ENCODE measurements around the gene XPR1. TPM values are rescaled to one million over a fixed set of nuclear protein-coding genes. Genes with fewer than 3 reads are reported as not detected.

XPR1 gene
- total and polyA plus RNA-seq, 2 experiments from 2014 or later = 18.1 to 36.4 TPM

GRCh38 chr1:180743868-180744267, 112.0 kb downstream of the XPR1 start:
- H3K4me1 ChIP-seq (ENCODE audit: low read depth) = no peaks in the 10 kb centered on the region

GRCh38 chr1:180745098-180745497, 113.3 kb downstream of the XPR1 start:
- DNase-seq (ENCODE audit: low read depth in 1 of 2, low spot score in 1 of 2) = no peak
- Histone ChIP-seq H3K9me3 (ENCODE audit: low read depth) (no peaks in the 10 kb centered on the region), H3K4me3 (no peak overlapping the region), H3K27me3 (no peaks in the 10 kb centered on the region), H3K36me3 (no peaks in the 10 kb centered on the region), H3K4me1 (ENCODE audit: low read depth) (no peaks in the 10 kb centered on the region), H3K27ac (no peak overlapping the region)
- TF ChIP-seq CTCF (IDR thresholded peaks at IDR 0.05; ENCODE audit: low read depth, low read length) = no peak

More at GRCh38 chr1:180743868-180744267, 112.0 kb downstream of the XPR1 start:
- no peak for TF ChIP-seq CTCF (IDR thresholded peaks at IDR 0.05; ENCODE audit: low read depth, low read length)
- no peaks in the 10 kb centered on the region for H3K27me3 ChIP-seq
- DNase-seq (ENCODE audit: low read depth in 1 of 2, low spot score in 1 of 2) = no peak
- no peak overlapping the region for H3K27ac ChIP-seq
- no peaks in the 10 kb centered on the region for H3K36me3 ChIP-seq
- no peak overlapping the region for H3K4me3 ChIP-seq
- H3K9me3 ChIP-seq (ENCODE audit: low read depth) = no peaks in the 10 kb centered on the region

GRCh38 chr1:180751921-180752320, 120.1 kb downstream of the XPR1 start:
- H3K36me3 ChIP-seq = no peaks in the 10 kb centered on the region
- no peaks in the 10 kb centered on the region for H3K27me3 ChIP-seq
- H3K27ac ChIP-seq = no peak overlapping the region
- no peaks in the 10 kb centered on the region for H3K4me1 ChIP-seq (ENCODE audit: low read depth)
- H3K4me3 ChIP-seq = no peak overlapping the region
- H3K9me3 ChIP-seq (ENCODE audit: low read depth) = no peaks in the 10 kb centered on the region
- no peak for TF ChIP-seq CTCF (IDR thresholded peaks at IDR 0.05; ENCODE audit: low read depth, low read length)
- no peak for DNase-seq (ENCODE audit: low read depth in 1 of 2, low spot score in 1 of 2)

GRCh38 chr1:180754453-180754852, 122.6 kb downstream of the XPR1 start:
- Histone ChIP-seq H3K4me3 (no peak overlapping the region), H3K27me3 (no peaks in the 10 kb centered on the region), H3K4me1 (ENCODE audit: low read depth) (no peaks in the 10 kb centered on the region), H3K9me3 (ENCODE audit: low read depth) (no peaks in the 10 kb centered on the region), H3K36me3 (no peaks in the 10 kb centered on the region), H3K27ac (no peak overlapping the region)
- TF ChIP-seq CTCF (IDR thresholded peaks at IDR 0.05; ENCODE audit: low read depth, low read length) = no peak
- DNase-seq (ENCODE audit: low read depth in 1 of 2, low spot score in 1 of 2) = no peak

- Histone ChIP-seq H3K9me3 (ENCODE audit: low read depth) (no peaks in the 10 kb centered on the region), H3K27me3 (no peaks in the 10 kb centered on the region), H3K4me1 (ENCODE audit: low read depth) (no peaks in the 10 kb centered on the region), H3K27ac (no peak overlapping the region), H3K36me3 (no peaks in the 10 kb centered on the region), H3K4me3 (no peak overlapping the region)
- no peak for TF ChIP-seq CTCF (IDR thresholded peaks at IDR 0.05; ENCODE audit: low read depth, low read length)
- no peak for DNase-seq (ENCODE audit: low read depth in 1 of 2, low spot score in 1 of 2)
Measured at GRCh38 chr1:180757657-180758056, 125.8 kb downstream of the XPR1 start.

GRCh38 chr1:180762796-180763195, 131.0 kb downstream of the XPR1 start:
- H3K4me1 ChIP-seq (ENCODE audit: low read depth) = no peaks in the 10 kb centered on the region
- no peaks in the 10 kb centered on the region for H3K27me3 ChIP-seq
- no peaks in the 10 kb centered on the region for H3K36me3 ChIP-seq
- H3K9me3 ChIP-seq (ENCODE audit: low read depth) = no peaks in the 10 kb centered on the region
- TF ChIP-seq CTCF (IDR thresholded peaks at IDR 0.05; ENCODE audit: low read depth, low read length) = no peak
- DNase-seq (ENCODE audit: low read depth in 1 of 2, low spot score in 1 of 2) = no peak
- H3K27ac ChIP-seq = no peak overlapping the region
- no peak overlapping the region for H3K4me3 ChIP-seq

All from cardiac muscle cell (in vitro differentiated cells and primary cell).